Measurements from ENCODE around the gene PTTG1IP.

The PTTG1IP gene

GRCh38 chr21:44840771-44841170, 32.7 kb downstream of the PTTG1IP start:
- no peak overlapping the region for H3K4me3 ChIP-seq (ENCODE audit: low read depth, low read length)
- DNase-seq (ENCODE audit: low read depth): no peak
- TF ChIP-seq CTCF (IDR thresholded peaks at IDR 0.05; ENCODE audit: low read depth, low read length, missing control alignments): no peak

- DNase-seq (ENCODE audit: low read depth): no peak
- no peak for TF ChIP-seq CTCF (IDR thresholded peaks at IDR 0.05; ENCODE audit: low read depth, low read length, missing control alignments)
- no peak overlapping the region for H3K4me3 ChIP-seq (ENCODE audit: low read depth, low read length)
Measured at GRCh38 chr21:44838951-44839350, 34.5 kb downstream of the PTTG1IP start.

- no peak for TF ChIP-seq CTCF (IDR thresholded peaks at IDR 0.05; ENCODE audit: low read depth, low read length, missing control alignments)
- no peak for DNase-seq (ENCODE audit: low read depth)
- H3K4me3 ChIP-seq (ENCODE audit: low read depth, low read length): no peak overlapping the region
Measured at GRCh38 chr21:44838039-44838895, 35.2 kb downstream of the PTTG1IP start.

GRCh38 chr21:44837537-44837936, 36.0 kb downstream of the PTTG1IP start:
- no peak for DNase-seq (ENCODE audit: low read depth)
- no peak for TF ChIP-seq CTCF (IDR thresholded peaks at IDR 0.05; ENCODE audit: low read depth, low read length, missing control alignments)

GRCh38 chr21:44836666-44837471, 36.6 kb downstream of the PTTG1IP start:
- DNase-seq (ENCODE audit: low read depth): no peak
- no peak overlapping the region for H3K4me3 ChIP-seq (ENCODE audit: low read depth, low read length)
- no peak for TF ChIP-seq CTCF (IDR thresholded peaks at IDR 0.05; ENCODE audit: low read depth, low read length, missing control alignments)

More at GRCh38 chr21:44837537-44837936, 36.0 kb downstream of the PTTG1IP start:
- H3K4me3 ChIP-seq (ENCODE audit: low read depth, low read length): no peak overlapping the region

- no peak for TF ChIP-seq CTCF (IDR thresholded peaks at IDR 0.05; ENCODE audit: low read depth, low read length, missing control alignments)
- no peak overlapping the region for H3K4me3 ChIP-seq (ENCODE audit: low read depth, low read length)
- no peak for DNase-seq (ENCODE audit: low read depth)
Measured at GRCh38 chr21:44836349-44836665, 37.2 kb downstream of the PTTG1IP start.

All from GM12864 (cell line).